Activated CD4-positive, alpha-beta T cell treated with anti-CD3 and anti-CD28 coated beads, Interleukin-2, amount 10 ng/mL, durations not matched to agents 24 days and 14 days (primary cell): ENCODE results near the gene LPIN1. TPM values are rescaled to one million over a fixed set of nuclear protein-coding genes. Genes with fewer than 3 reads are reported as not detected.

Experiments
- DNase-seq: peaks from one replicate; pipeline ENCODE4 v3.0.0; 2022
- H3K27ac Mint-ChIP-seq: one replicate; pipeline ENCODE4 v1.8.0; 2022; ENCODE audit warnings: mild to moderate bottlenecking, mixed read lengths
- H3K27me3 Mint-ChIP-seq: one replicate; pipeline ENCODE4 v1.8.0; 2022; ENCODE audit warnings: mixed read lengths
- H3K36me3 Mint-ChIP-seq: one replicate; pipeline ENCODE4 v1.8.0; 2022; ENCODE audit warnings: low read depth, mild to moderate bottlenecking, mixed read lengths
- H3K4me1 Mint-ChIP-seq: one replicate; pipeline ENCODE4 v1.8.0; 2021; ENCODE audit warnings: mixed read lengths
- H3K4me3 Mint-ChIP-seq: one replicate; pipeline ENCODE4 v1.8.0; 2022; ENCODE audit warnings: mild to moderate bottlenecking, moderate library complexity, mixed read lengths
- H3K9me3 Mint-ChIP-seq: one replicate; pipeline ENCODE4 v1.8.0; 2021; ENCODE audit warnings: mixed read lengths
- intact Hi-C: fragments of 100-400 bp; cut with micrococcal nuclease; formaldehyde crosslinking; loops from one replicate; pipeline ENCODE4 v1.15.1; 2023
- total RNA-seq: library from RNA; stranded (reverse); gene quantifications from 2 replicates; pipeline ENCODE4 v1.2.3, GENCODE V29; 2022

The LPIN1 gene
- total RNA-seq, 1 donor from 2014 or later, result 52.3 TPM

DNA sequence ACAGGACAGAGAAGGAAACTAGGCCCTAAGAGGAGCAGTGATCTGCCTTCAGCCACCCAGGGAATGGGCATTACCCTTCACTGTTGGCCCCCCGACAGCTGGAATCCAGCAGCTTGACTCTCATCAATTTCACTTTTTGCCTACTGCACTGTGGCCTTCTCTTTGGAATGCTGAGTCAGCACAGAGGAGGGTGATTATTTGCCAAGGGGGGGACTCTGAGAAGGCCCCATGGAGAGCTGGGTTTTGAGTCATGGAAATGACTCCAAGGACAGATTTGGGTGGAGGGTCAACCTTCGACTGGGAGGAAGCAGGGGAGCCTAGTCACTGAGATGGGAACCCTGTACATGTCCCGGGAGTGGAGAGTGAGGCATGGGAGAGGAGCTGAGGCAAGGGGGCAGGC lies 38.3 kb upstream of the LPIN1 start:
- intact Hi-C loops, result no loop called here
- H3K27ac Mint-ChIP-seq, result no peak overlapping the region
- no peak overlapping the region for H3K4me3 Mint-ChIP-seq
- H3K9me3 Mint-ChIP-seq, result no peaks in the 10 kb centered on the region
- no peaks in the 10 kb centered on the region for H3K4me1 Mint-ChIP-seq
- H3K36me3 Mint-ChIP-seq, result no peaks in the 10 kb centered on the region
- H3K27me3 Mint-ChIP-seq, result peaks cover 18% of the 10 kb centered on the region
- no peak for DNase-seq

DNA sequence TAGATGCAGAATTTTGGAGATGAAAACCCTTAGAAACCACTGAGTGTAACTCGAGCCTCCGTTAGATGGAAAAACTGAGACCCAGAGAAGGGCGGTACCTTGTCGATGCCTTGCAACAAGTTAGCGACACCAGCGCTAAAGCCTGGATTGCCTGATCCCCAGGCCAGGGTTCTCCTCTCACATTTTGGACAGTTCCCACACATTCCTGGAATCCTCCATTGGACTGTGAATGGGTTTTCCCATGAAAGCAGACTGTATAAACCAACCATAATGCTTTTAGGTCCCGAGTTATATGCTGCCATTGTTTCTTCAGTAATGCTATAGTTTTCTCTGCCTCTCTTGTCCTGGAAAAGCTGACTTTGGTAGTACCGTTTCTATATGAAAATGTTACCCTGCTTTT lies 37.1 kb upstream of the LPIN1 start:
- no peaks in the 10 kb centered on the region for H3K4me1 Mint-ChIP-seq
- no peak overlapping the region for H3K4me3 Mint-ChIP-seq
- peaks cover 16% of the 10 kb centered on the region for H3K27me3 Mint-ChIP-seq
- no peaks in the 10 kb centered on the region for H3K36me3 Mint-ChIP-seq
- H3K9me3 Mint-ChIP-seq, result no peaks in the 10 kb centered on the region
- intact Hi-C loops, result no loop called here
- DNase-seq, result no peak
- no peak overlapping the region for H3K27ac Mint-ChIP-seq

DNA sequence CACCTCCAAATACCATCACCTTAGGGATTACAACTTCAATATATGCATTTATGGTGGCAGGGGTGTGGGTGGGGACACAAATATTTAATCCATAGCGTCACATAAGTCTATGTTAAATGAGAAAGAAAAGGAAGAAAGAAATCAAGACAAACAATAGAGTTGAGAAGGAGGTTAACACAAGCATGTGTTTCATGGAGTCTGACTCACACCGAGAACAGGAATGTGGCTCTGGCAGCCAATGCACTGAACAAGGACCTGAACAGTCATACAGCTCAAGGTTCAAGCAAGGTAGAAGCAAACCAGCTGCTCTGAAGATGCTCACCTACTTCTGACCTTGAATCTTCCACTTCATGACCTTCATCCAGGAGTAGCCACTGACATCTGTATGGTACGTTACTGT lies 36.2 kb upstream of the LPIN1 start:
- Mint-ChIP-seq H3K9me3 (no peaks in the 10 kb centered on the region), H3K4me3 (no peak overlapping the region)

DNA sequence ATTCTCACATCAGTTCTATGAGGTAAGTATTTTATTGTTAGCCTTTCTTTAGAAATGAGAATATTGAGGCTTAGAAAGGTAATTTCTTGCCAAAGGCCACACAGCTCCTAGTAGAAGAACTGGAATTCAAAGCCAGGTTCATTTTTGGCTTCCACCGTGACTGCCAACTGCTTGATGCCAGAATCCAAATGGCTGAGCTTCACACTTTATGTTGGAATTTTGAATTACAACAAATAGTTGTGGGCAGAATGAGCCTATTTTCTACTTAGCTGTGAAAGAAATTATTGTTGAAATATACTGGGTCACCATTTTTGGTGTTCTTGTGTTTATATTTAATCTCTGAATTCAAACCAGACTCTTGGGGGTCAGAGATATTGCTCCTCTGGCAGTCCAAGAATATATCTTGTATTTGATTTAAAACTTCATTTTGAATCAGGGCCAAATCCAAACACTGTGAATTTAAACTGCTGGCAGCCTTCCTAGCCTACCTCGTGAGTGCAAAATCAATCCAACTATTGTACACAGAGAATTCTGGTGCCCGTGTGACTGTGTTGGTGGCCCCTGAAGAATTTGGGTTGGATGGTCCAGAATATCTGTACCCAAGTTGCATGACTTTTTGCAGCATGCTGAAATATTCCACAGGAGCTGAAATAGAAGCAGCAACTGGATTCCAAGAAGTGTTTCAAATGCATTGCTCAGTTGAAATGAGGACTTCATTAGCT lies 35.6 kb upstream of the LPIN1 start:
- Mint-ChIP-seq H3K27ac (no peak overlapping the region), H3K4me3 (no peak overlapping the region), H3K4me1 (no peaks in the 10 kb centered on the region), H3K9me3 (no peaks in the 10 kb centered on the region), H3K36me3 (no peaks in the 10 kb centered on the region), H3K27me3 (peaks cover 19% of the 10 kb centered on the region)
- intact Hi-C loops, result no loop called here
- no peak for DNase-seq

More for the DNA sequence above, 36.2 kb upstream of the LPIN1 start:
- no peak for DNase-seq
- no peaks in the 10 kb centered on the region for H3K4me1 Mint-ChIP-seq
- no peaks in the 10 kb centered on the region for H3K36me3 Mint-ChIP-seq
- H3K27me3 Mint-ChIP-seq, result peaks cover 19% of the 10 kb centered on the region
- no peak overlapping the region for H3K27ac Mint-ChIP-seq
- intact Hi-C loops, result no loop called here

DNA sequence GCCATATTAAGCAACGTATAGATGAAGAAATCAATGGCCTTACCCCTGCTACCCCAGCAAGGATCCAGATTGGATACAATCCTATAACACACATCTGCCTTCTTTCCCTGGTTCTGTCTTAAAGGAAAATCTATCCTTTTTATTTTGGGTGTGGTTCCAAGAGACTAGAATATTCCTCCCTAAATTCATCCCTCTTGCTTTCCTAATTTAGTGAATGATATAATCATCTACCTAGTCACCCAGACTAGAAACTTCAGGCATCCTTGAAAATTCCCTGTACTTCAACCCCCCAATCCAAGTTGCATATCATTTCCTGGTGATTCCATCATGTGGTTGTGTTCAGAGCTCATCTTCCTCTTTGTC lies 35.1 kb upstream of the LPIN1 start:
- Mint-ChIP-seq H3K4me3 (no peak overlapping the region), H3K4me1 (no peaks in the 10 kb centered on the region), H3K36me3 (no peaks in the 10 kb centered on the region), H3K9me3 (no peaks in the 10 kb centered on the region), H3K27me3 (peaks cover 20% of the 10 kb centered on the region), H3K27ac (no peak overlapping the region)
- intact Hi-C loops, result no loop called here
- no peak for DNase-seq

DNA sequence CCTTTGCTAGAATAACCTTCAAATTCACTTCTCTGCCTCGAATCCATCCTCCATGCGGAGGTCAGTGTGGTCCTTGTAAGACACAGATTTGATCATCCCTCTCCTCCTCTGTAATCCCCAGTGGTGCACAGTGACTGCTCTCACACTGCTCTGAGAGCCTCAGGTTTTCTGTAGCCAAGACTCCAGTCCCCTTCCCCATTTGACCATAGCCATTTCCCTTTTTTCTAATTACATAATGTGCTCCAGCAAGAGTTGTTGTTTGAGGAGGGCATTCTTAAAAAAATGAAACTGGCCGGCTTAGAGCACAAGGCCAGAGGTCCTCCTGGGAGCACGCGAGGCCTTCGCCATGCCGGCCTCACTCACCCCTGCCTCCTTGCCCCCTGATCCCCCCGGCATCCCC lies 34.7 kb upstream of the LPIN1 start:
- no peak overlapping the region for H3K27ac Mint-ChIP-seq
- intact Hi-C loops, result no loop called here
- H3K4me1 Mint-ChIP-seq, result peaks cover under 1% of the 10 kb centered on the region
- no peaks in the 10 kb centered on the region for H3K9me3 Mint-ChIP-seq
- no peak overlapping the region for H3K4me3 Mint-ChIP-seq
- peaks cover 22% of the 10 kb centered on the region for H3K27me3 Mint-ChIP-seq
- no peaks in the 10 kb centered on the region for H3K36me3 Mint-ChIP-seq
- no peak for DNase-seq

DNA sequence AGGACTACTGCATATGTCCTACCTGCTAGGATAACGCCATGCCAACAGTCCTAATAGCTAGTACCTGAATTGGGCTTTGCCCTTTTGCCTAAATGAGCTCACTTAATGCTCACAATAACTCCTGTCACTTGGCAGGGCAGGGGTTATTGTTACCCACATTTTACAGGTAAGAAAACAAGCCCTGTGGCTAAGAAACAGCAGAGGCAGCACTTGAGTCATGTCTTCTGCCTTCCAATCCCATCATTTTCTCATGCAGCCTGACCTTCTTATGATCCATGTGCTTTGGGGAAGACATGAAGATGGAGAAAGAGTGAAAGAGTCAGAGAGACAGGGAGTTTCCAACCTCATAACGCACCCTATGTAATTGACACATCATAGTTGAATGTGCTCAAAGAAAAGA lies 33.6 kb upstream of the LPIN1 start:
- Mint-ChIP-seq H3K27me3 (peaks cover 27% of the 10 kb centered on the region), H3K9me3 (no peaks in the 10 kb centered on the region), H3K27ac (no peak overlapping the region), H3K4me3 (no peak overlapping the region), H3K4me1 (peaks cover 1% of the 10 kb centered on the region), H3K36me3 (no peaks in the 10 kb centered on the region)
- DNase-seq, result no peak
- intact Hi-C loops, result no loop called here

DNA sequence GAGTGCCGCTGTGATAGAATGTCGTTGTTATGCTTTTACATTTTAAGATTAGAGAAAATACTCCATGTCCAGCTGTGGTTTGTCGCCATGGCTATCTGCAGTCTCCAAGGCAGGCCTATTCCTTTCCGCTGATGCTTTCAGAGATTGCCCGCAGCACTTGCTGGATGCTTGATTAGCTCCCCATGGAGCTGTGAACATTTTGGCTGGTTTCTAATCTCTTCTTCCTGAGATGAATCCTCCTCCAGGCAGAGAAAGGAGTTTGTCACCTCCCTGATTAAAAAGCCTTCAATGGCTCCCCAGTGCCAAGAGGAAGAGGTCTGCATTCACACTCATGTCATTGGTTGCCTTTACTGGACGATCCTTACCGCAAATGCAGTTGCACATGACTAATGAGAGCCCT lies 32.6 kb upstream of the LPIN1 start:
- Mint-ChIP-seq H3K4me1 (peaks cover 1% of the 10 kb centered on the region), H3K4me3 (no peak overlapping the region), H3K27ac (no peak overlapping the region), H3K9me3 (no peaks in the 10 kb centered on the region), H3K36me3 (no peaks in the 10 kb centered on the region), H3K27me3 (peaks cover 35% of the 10 kb centered on the region)
- intact Hi-C loops, result no loop called here
- DNase-seq, result no peak

DNA sequence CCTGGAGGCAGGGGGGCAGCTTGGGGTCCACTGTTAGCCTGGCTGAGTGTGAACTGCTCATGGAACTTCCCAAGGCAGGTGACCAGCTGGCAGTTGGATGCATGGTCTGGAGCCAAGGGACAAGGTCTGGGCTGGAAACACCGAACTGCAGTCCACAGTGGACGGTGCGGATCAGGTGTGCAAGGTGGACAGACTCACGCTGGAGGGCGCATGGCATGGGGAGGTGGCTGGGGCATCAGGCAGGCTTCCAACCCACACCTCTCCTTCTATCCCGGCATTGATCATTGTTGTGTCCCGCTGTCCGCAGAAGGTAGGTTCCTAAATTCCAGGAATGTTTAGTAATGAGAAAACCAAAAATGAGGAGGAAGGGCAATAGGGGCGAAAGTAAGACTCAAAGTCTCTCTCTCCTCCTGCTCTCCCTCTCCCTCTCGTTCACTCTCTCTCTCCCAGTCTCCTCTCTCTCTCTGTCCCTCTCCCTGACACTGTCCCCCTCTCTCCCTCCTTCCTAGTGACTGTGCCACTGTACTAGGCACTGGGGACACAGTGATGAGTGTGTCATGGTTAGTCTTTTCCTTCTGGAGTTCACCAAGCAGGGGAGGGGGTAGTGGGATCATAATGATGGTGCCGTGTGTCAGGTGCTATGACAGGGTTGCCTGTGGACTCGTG lies 30.3 kb upstream of the LPIN1 start:
- no peak overlapping the region for H3K27ac Mint-ChIP-seq
- no peaks in the 10 kb centered on the region for H3K36me3 Mint-ChIP-seq
- H3K4me1 Mint-ChIP-seq, result peaks cover 6% of the 10 kb centered on the region
- peaks cover 41% of the 10 kb centered on the region for H3K27me3 Mint-ChIP-seq
- intact Hi-C loops, result no loop called here
- H3K4me3 Mint-ChIP-seq, result no peak overlapping the region
- no peaks in the 10 kb centered on the region for H3K9me3 Mint-ChIP-seq
- no peak for DNase-seq

DNA sequence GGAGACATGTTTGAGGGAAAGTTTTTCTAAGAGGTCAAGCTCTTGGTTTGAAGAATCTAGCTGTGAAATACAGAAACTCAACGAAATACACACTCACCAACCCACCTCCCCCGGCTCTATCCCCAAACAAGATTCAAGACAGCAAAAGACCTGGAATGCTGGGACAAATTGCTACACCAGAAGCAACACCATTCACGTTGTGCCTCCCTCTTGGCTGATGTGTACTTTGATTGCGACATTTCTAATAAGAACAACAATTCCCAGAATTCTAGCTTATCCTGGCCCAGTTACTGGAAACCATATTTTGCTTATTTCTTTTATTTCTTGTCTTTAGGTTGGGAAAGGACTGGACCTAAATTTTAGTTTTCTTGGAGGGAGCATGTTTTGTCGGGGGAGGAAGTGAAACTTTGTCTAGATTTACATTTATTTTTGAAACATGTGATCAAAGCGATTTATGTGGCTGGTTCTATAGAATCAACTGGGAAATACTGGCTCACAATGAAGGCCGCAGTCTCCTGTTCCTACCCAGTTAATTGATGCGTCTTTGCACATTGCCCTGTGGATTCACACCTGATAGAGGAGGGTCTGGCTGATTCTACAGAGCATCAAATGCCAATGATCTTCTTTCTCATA lies 29.6 kb upstream of the LPIN1 start:
- intact Hi-C loops, result no loop called here
- no peak overlapping the region for H3K27ac Mint-ChIP-seq
- peaks cover 6% of the 10 kb centered on the region for H3K4me1 Mint-ChIP-seq
- no peaks in the 10 kb centered on the region for H3K9me3 Mint-ChIP-seq
- DNase-seq, result no peak
- H3K27me3 Mint-ChIP-seq, result peaks cover 38% of the 10 kb centered on the region
- no peak overlapping the region for H3K4me3 Mint-ChIP-seq
- H3K36me3 Mint-ChIP-seq, result no peaks in the 10 kb centered on the region

DNA sequence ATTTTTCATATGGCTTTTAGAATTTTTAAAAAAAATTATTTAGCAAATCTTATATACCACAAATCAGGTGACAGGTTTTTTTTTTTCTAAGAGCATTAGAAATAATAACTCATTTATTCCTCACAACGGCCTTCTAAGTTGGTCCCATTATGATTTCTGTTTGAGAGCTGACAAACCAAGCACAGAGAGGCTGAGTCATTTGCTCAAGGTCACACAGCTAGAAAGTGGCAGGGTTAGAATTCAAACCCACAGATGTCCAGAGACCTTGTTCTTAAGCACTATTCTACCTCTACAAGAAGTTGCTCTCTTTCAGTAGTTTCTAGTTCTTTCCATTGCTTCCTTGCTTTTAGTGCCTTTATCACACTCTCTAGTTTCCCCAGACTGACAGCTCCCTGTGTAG lies 28.8 kb upstream of the LPIN1 start:
- intact Hi-C loops, result no loop called here
- Mint-ChIP-seq H3K4me3 (no peak overlapping the region), H3K27me3 (peaks cover 40% of the 10 kb centered on the region), H3K9me3 (no peaks in the 10 kb centered on the region), H3K4me1 (peaks cover 6% of the 10 kb centered on the region), H3K36me3 (no peaks in the 10 kb centered on the region), H3K27ac (no peak overlapping the region)
- no peak for DNase-seq

DNA sequence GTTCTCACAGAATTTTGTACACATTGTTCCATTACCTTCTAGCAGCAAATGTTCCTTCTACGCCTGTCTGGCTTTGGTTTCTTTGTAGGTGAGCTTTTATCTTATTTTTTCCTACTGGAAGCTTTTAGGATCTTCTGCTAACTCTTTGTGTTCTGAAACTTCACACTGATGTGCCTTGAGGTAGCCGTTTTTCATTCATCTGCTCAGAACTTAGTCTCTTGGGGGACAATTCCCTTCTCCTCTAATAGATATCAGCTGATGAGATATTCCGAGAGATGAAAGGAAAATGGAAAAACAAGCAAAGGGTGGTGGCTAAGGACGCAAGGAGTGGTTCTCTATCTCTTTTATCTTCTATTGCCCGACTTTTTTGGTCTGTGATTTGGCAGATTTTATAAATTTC lies 27.8 kb upstream of the LPIN1 start:
- DNase-seq, result no peak
- H3K4me3 Mint-ChIP-seq, result no peak overlapping the region
- intact Hi-C loops, result no loop called here
- H3K36me3 Mint-ChIP-seq, result no peaks in the 10 kb centered on the region
- H3K9me3 Mint-ChIP-seq, result no peaks in the 10 kb centered on the region
- peaks cover 45% of the 10 kb centered on the region for H3K27me3 Mint-ChIP-seq
- H3K4me1 Mint-ChIP-seq, result peaks cover 6% of the 10 kb centered on the region
- H3K27ac Mint-ChIP-seq, result no peak overlapping the region

DNA sequence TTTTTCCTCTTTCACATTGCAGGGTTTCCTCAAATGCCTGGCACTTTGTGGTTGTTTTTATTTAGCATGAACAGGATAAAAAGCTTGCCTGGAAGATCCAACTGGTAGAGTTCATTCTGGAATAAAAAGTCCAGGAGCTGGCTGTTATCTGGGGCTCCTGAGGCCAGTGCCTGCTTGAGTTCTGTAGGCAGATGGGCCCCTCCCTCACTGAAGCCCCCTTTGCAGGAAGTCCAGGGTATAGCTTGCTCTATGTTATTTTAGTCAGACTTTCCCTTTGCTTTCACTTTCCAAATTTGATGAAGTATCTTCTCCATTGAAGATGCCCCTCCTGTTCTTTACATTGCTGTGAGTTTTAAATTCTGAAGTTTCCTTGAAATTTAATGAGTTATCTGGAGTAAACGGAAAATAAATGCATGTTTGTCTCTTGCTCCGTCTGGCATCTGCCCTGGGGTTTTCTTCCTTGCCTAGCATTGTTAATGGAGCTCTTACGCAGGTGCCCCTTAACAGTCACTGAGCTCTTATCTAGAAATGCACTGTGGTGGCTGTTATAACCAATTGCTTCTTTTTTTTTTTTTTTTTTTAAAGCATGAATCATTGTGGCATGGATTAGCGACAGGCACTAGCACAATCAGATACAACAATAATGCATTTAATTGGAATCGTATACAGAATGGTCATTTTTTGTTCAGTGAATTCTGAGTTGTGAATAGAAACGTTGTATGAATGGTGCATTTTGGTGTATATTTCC lies 27.0 kb upstream of the LPIN1 start:
- no peak overlapping the region for H3K27ac Mint-ChIP-seq
- H3K4me1 Mint-ChIP-seq, result peaks cover 6% of the 10 kb centered on the region
- peaks cover 51% of the 10 kb centered on the region for H3K27me3 Mint-ChIP-seq
- intact Hi-C loops, result no loop called here
- H3K36me3 Mint-ChIP-seq, result no peaks in the 10 kb centered on the region
- H3K4me3 Mint-ChIP-seq, result peak overlapping the region; percentile 44
- H3K9me3 Mint-ChIP-seq, result no peaks in the 10 kb centered on the region
- DNase-seq, result no peak

DNA sequence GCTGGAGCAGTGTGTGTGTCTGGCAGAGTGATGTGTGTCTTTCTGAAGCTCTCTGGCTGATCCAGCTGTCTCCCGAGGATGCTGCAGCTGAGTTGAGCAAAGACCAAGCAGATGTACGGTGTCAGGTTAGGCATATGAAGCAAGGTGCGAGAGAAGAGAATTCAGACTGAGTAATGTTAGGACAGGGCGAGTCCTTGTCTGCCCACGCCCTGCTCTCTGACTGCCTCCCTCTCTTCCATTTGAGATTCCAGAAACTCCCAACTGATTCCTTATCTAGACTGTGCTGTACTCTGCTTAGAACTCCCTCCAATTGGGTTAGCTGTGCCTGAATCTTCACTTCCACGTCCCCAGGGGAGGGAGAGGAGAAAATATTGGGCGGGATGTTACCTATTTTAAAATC lies 25.7 kb upstream of the LPIN1 start:
- Mint-ChIP-seq H3K4me1 (peaks cover 6% of the 10 kb centered on the region), H3K9me3 (no peaks in the 10 kb centered on the region), H3K27me3 (peaks cover 48% of the 10 kb centered on the region), H3K36me3 (no peaks in the 10 kb centered on the region), H3K27ac (no peak overlapping the region), H3K4me3 (no peak overlapping the region)
- intact Hi-C loops, result no loop called here
- no peak for DNase-seq
